NCI-H748 (cell line): ENCODE measurements around the gene HFE.
"Not testable (repeated sequence)": the region's sequence is repeated elsewhere in the genome, so short reads cannot be mapped to it uniquely, and the experiment has no call there.

Experiments
- DNase-seq: peaks from one replicate; lab custom pipeline; 2025; ENCODE audit not compliant: unreplicated experiment; lab: John Stamatoyannopoulos, UW

The HFE gene

GRCh38 chr6:26058477-26059033 lies 28.7 kb upstream of the HFE start:
- DNase-seq, result not testable (repeated sequence)

- DNase-seq, result no peak
These were observed 27.3 kb upstream of the HFE start for GRCh38 chr6:26059941-26060340.

DNA sequence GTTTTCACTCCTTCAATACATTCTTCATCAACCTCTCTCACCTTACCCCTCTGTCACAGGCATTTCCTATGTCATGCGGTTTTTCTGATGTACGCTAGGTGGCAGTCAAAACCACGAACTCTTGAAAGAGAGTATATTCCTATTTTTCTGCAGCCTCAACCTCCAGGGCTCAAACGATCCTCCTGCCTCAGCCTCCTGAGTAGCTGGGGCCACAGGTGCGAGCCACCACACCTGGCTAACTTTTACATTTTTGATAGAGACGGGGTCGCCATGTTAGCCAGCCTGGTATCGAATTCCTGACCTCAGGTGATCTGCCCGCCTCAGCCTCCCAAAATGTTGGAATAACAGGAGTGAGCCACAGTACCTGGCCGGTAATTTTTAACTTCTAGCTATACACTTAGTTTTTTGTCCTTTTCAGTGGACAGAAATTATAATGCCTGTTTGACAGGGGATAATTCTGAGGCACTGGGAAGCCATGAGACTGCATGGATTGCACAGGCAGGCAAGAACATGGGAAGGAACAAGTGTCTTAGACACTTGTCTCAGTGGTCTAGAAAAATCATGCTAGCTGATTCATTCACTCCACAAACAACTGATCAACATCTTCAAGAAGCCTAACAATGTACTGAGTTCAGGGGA lies 22.5 kb upstream of the HFE start:
- DNase-seq, result peak; percentile 78

DNA sequence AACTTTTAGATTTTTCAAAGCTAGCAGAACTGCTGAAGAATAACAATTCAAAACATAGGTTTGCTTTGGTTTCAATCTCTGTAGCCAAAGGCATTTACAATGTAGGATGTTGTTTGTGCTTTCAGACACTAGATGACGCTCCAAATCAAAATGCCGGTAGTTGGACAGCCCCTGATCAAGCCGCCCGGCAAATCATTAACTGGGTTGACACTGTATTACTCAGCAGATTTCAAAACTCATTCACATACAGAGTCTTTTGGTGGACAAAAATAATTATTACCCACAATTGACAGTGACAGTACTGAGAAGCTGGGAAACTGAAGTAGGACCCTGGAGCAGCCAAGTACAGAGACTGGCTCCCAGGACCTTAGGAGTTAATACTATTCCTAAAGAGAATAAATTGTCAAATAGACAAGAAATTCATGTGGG lies 21.3 kb upstream of the HFE start:
- DNase-seq, result peak; percentile 87

DNA sequence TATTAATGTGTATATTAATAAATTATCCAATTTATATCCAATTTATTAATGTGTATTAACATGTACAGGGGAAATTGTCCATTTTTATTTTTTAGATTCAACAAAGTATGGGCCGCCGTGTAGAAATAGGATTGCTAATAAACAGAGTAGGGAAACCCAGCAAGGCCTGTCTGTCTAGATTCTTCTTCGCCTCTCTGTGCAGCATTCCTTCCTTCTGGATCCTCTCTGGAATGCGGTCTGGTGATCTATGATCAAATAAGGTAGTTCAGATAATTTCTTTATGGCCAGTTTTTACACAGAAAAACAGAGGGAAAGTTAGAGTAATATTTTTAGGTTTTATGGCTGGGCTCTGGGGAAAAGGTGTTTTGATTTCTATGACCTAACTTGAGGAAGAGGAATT lies 19.9 kb upstream of the HFE start:
- DNase-seq, result no peak

- DNase-seq, result no peak
These were observed 19.2 kb upstream of the HFE start for GRCh38 chr6:26068036-26068435.

- DNase-seq, result no peak
These were observed 16.1 kb upstream of the HFE start for GRCh38 chr6:26071135-26071534.

- DNase-seq, result no peak
These were observed 12.0 kb upstream of the HFE start for GRCh38 chr6:26075063-26075717.

DNA sequence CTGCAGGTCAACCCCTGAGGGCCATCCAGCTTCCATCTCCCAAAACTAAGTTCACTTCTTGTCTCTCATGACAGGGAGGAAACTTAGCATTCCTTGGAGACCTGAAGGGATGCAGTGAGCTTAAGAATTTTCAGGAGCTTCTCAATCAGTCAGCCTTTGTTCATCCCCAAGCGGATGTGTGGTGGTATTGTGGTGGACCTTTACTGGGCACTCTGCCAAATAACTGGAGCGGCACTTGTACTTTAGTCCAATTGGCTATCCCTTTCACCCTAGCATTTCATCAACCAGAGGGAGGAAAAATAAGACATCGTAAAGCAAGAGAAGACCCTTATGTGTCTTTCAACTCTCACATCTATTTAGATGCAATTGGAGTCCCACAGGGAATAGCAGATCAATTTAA lies 9.2 kb upstream of the HFE start:
- DNase-seq, result not testable (repeated sequence)

- not testable (repeated sequence) for DNase-seq
These were observed 6.1 kb upstream of the HFE start for GRCh38 chr6:26081096-26081495.

GRCh38 chr6:26086211-26086610 lies 1.0 kb upstream of the HFE start:
- no peak for DNase-seq

GRCh38 chr6:26088344-26088743 lies 1.1 kb downstream of the HFE start:
- DNase-seq, result no peak

DNA sequence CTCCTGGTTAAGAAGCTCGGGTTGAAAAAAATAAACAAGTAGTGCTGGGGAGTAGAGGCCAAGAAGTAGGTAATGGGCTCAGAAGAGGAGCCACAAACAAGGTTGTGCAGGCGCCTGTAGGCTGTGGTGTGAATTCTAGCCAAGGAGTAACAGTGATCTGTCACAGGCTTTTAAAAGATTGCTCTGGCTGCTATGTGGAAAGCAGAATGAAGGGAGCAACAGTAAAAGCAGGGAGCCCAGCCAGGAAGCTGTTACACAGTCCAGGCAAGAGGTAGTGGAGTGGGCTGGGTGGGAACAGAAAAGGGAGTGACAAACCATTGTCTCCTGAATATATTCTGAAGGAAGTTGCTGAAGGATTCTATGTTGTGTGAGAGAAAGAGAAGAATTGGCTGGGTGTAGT lies 2.0 kb downstream of the HFE start:
- DNase-seq, result no peak

- no peak for DNase-seq
These were observed 5.2 kb downstream of the HFE start for GRCh38 chr6:26092443-26092842.

DNA sequence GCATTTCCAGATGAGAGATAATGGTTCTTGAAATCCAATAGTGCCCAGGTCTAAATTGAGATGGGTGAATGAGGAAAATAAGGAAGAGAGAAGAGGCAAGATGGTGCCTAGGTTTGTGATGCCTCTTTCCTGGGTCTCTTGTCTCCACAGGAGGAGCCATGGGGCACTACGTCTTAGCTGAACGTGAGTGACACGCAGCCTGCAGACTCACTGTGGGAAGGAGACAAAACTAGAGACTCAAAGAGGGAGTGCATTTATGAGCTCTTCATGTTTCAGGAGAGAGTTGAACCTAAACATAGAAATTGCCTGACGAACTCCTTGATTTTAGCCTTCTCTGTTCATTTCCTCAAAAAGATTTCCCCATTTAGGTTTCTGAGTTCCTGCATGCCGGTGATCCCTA lies 6.8 kb downstream of the HFE start:
- DNase-seq, result no peak

GRCh38 chr6:26097268-26097875 lies 10.1 kb downstream of the HFE start:
- peak; percentile 85 for DNase-seq

GRCh38 chr6:26103141-26103769 lies 16.0 kb downstream of the HFE start:
- no peak for DNase-seq

DNA sequence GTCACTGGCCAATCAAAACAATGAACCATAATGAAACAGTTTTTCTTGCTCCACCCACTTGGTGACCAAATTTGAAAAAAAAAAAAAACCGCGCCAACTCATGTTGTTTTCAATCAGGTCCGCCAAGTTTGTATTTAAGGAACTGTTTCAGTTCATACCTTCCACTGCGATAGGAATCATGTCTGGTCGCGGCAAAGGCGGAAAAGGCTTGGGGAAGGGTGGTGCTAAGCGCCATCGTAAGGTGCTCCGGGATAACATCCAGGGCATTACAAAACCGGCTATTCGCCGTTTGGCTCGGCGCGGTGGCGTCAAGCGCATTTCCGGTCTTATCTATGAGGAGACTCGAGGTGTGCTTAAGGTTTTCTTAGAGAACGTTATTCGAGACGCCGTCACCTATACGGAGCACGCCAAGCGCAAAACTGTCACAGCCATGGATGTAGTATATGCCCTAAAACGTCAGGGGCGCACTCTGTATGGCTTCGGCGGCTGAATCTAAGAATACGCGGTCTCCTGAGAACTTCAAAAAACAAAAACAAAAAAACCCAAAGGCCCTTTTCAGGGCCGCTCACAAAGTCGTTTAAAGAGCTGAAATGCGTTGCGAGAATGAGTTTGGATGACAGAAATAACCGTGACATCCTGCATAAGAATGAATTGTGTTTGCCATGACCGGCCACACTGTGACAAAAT lies 16.7 kb downstream of the HFE start:
- DNase-seq, result peak; percentile 97

GRCh38 chr6:26104457-26105108 lies 17.4 kb downstream of the HFE start:
- peak; percentile 68 for DNase-seq

DNA sequence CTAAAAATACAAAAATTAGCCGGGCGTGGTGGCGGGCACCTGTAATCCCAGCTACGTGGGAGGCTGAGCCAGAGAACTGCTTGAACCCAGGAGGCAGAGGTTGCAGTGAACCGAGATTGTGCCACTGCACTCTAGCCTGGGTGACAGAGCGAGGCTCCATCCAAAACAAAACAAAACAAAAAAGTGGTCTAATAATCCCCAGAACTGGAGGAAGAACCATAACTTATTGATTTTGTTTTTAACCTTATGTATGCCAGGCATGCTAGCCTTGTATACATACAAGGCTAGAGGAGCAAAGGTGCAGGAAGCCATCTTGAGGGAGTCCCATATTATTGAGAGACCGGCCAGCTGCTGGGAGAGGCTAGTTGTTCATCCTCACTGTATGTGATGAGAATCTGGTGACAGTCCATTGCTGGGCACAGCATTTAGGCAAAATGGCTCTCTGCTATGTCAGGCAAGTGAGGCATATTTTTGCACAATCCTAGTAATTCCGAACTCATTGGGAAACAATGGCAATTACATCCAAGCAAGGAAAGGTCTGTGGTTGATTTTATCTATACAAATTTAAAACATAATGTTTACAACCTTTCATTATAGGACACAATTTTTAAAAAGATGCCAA lies 18.0 kb downstream of the HFE start:
- no peak for DNase-seq
